Activated naive CD8-positive, alpha-beta T cell treated with anti-CD3 and anti-CD28 coated beads, Interleukin-2, amount 10 ng/mL, durations not matched to agents 7 days and 5 days (primary cell): ENCODE data around the gene THY1. TPM values are rescaled to one million over a fixed set of nuclear protein-coding genes. Genes with fewer than 3 reads are reported as not detected.
"Not testable (repeated sequence)": the region's sequence is repeated elsewhere in the genome, so short reads cannot be mapped to it uniquely, and the experiment has no call there.

Experiments
- ATAC-seq: fragments of 150-1000 bp; cut with Tn5 transposase; one replicate; pipeline ENCODE4 v1.10.0; 2021; ENCODE audit warnings: low read depth, moderate library complexity
- POLR2A ChIA-PET: fragments of 350-600 bp; sonication (Branson Sonifier 250); formaldehyde crosslinking; loops from one replicate; lab custom pipeline; 2021; ENCODE audit warnings: antibody characterized with exemption; lab: Charles Lee
- DNase-seq: peaks from one replicate; pipeline ENCODE4 v3.0.0; 2021
- H3K27ac Mint-ChIP-seq: one replicate; pipeline ENCODE4 v1.8.0; 2022; ENCODE audit warnings: mild to moderate bottlenecking, mixed read lengths
- H3K27me3 Mint-ChIP-seq: one replicate; pipeline ENCODE4 v1.8.0; 2022; ENCODE audit warnings: mild to moderate bottlenecking, moderate library complexity, mixed read lengths
- H3K36me3 Mint-ChIP-seq: one replicate; pipeline ENCODE4 v1.8.0; 2021; ENCODE audit warnings: mild to moderate bottlenecking, mixed read lengths
- H3K4me1 Mint-ChIP-seq: one replicate; pipeline ENCODE4 v1.8.0; 2021; ENCODE audit warnings: mixed read lengths
- H3K4me3 Mint-ChIP-seq: one replicate; pipeline ENCODE4 v1.8.0; 2022; ENCODE audit warnings: mild to moderate bottlenecking, moderate library complexity, mixed read lengths
- H3K9me3 Mint-ChIP-seq: one replicate; pipeline ENCODE4 v1.8.0; 2021; ENCODE audit warnings: mixed read lengths
- total RNA-seq, 2 experiments: library from RNA; stranded (reverse); gene quantifications; one replicate each; pipeline ENCODE4 v1.2.3, GENCODE V29; 2021

Gene THY1
- total RNA-seq, 2 experiments from 2014 or later: not detected

DNA sequence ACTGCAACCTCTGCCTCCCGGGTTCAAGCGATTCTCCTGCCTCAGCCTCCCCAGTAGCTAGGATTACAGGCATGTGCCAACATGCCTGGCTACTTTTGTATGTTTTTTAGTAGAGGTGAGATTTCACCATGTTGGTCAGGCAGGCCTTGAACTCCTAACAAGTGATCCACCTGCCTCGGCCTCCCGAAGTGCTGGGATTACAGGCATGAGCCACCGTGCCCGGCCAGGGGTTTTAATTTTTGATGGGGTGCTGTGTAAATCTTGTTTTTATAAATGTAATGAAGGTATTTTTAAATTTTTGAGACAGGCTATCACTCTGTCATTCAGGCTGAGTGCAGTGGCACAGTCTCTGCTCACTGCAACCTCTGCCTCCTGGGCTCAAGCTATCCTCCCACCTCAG, 17.5 kb downstream of the THY1 start:
- H3K9me3 Mint-ChIP-seq, ATAC-seq, H3K27ac Mint-ChIP-seq, DNase-seq, H3K36me3 Mint-ChIP-seq, POLR2A ChIA-PET, H3K4me1 Mint-ChIP-seq, H3K4me3 Mint-ChIP-seq, H3K27me3 Mint-ChIP-seq: not testable (repeated sequence)

DNA sequence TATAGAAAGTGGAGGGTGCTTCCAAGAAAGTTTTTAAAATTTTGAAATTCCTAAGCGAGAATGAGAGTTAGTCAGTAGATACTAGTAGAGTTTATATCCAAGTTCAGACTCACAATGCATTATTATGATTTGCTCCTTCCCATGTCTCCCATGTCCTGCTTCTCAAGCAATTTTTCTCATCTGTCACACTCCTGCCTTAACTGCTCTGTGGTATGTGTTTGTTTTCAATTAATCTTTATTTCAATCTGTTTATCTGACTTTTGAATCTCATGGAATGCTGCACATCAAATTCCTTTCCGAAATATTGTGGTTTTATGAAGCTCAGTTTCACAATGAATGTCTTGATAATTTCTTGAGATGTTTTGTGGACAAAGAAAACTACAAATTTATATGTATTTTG, 18.1 kb downstream of the THY1 start:
- Mint-ChIP-seq H3K27ac (no peak overlapping the region), H3K27me3 (peaks cover 11% of the 10 kb centered on the region), H3K4me3 (no peak overlapping the region), H3K36me3 (no peaks in the 10 kb centered on the region), H3K4me1 (no peaks in the 10 kb centered on the region), H3K9me3 (peaks cover 8% of the 10 kb centered on the region)
- DNase-seq: no peak
- ATAC-seq: no peak
- POLR2A ChIA-PET: no interaction called here

DNA sequence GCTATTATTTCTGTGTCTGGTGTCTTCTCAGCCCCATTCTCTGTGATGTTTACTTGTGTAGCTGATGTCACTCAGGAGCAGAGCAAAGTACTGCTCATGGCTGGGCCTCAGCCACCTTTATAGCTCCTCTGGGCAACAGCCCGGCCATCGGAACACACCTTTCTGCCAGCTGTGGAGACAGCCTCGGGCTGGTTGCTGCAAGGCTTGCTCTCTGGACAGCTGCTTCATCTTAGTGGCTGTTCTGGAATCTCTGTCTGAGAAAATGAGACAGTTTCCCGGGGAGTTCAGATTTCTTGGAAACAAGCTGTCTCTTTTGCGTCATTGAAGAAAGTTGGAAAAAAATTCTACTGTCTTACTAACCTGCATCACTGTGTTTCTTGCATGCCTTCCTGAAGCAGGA, 20.0 kb downstream of the THY1 start:
- no peak overlapping the region for H3K4me3 Mint-ChIP-seq
- POLR2A ChIA-PET: no interaction called here
- H3K36me3 Mint-ChIP-seq: no peaks in the 10 kb centered on the region
- H3K27ac Mint-ChIP-seq: no peak overlapping the region
- peaks cover 9% of the 10 kb centered on the region for H3K27me3 Mint-ChIP-seq
- no peaks in the 10 kb centered on the region for H3K4me1 Mint-ChIP-seq
- ATAC-seq (no peak), DNase-seq (no peak)
- peaks cover 14% of the 10 kb centered on the region for H3K9me3 Mint-ChIP-seq

DNA sequence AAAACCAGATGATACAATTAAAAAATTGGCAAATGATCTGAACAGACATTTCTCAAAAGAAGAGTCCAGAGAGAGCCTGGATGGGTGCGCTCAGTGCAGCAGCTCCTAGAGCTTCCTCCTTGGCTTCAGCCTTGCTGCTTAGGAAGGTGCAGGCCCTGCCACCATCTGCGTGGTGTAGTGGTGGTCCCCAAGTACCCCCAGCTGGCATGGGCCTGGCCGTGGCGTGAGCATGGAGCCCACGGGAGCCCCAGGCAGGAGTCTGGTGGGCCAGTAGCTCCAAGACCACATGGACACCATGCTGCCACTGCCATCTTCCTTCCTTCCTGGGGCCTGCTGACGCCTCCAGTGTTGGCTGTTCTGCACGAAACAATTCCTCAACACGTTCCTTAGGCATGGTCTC, 20.5 kb downstream of the THY1 start:
- POLR2A ChIA-PET: no interaction called here
- ATAC-seq: no peak
- Mint-ChIP-seq H3K4me1 (no peaks in the 10 kb centered on the region), H3K27me3 (peaks cover 12% of the 10 kb centered on the region), H3K36me3 (no peaks in the 10 kb centered on the region), H3K4me3 (no peak overlapping the region), H3K27ac (no peak overlapping the region), H3K9me3 (peaks cover 19% of the 10 kb centered on the region)
- no peak for DNase-seq

DNA sequence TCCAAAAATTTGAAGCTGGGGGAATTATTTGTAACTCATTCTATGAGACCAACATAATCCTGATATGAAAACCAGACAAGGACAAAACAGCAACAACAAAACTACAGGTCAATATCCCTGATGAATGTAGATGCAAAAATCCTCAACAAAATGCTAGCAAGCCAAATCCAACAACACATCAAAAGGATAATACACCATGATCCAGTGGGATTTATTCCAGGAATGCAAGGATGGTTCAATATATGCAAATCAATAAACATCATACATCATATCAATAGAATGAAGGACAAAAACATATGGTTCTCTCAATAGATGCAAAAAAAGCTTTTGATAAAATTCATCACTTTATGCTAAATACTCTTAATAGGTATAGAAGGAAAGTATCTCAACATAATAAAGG, 22.1 kb downstream of the THY1 start:
- POLR2A ChIA-PET: no interaction called here
- Mint-ChIP-seq H3K4me3 (no peak overlapping the region), H3K36me3 (no peaks in the 10 kb centered on the region), H3K4me1 (no peaks in the 10 kb centered on the region), H3K9me3 (peaks cover 21% of the 10 kb centered on the region), H3K27ac (no peak overlapping the region), H3K27me3 (peaks cover 12% of the 10 kb centered on the region)
- DNase-seq (no peak), ATAC-seq (no peak)

DNA sequence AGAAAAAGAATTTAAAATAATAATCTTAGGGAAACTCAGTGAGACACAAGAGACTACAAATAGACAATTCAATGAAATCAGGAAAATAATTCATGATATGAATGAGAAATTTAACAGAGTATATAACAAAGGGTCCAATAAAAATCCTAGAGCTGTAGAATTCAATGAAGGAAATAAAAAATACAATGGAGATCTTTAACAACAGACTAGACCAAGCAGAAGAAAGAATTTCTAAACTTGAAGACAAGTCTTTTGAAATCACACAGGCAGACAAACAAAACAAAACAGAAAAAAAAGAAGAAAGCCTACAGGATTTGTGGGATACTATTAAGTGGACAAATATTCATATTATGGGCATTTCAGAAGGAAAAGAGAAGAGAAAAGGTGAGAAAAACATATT, 25.2 kb downstream of the THY1 start:
- no peak overlapping the region for H3K27ac Mint-ChIP-seq
- ATAC-seq: no peak
- no peak for DNase-seq
- H3K27me3 Mint-ChIP-seq: peaks cover 10% of the 10 kb centered on the region
- POLR2A ChIA-PET: no interaction called here
- no peak overlapping the region for H3K4me3 Mint-ChIP-seq
- no peaks in the 10 kb centered on the region for H3K4me1 Mint-ChIP-seq
- no peaks in the 10 kb centered on the region for H3K36me3 Mint-ChIP-seq
- H3K9me3 Mint-ChIP-seq: peaks cover 21% of the 10 kb centered on the region

DNA sequence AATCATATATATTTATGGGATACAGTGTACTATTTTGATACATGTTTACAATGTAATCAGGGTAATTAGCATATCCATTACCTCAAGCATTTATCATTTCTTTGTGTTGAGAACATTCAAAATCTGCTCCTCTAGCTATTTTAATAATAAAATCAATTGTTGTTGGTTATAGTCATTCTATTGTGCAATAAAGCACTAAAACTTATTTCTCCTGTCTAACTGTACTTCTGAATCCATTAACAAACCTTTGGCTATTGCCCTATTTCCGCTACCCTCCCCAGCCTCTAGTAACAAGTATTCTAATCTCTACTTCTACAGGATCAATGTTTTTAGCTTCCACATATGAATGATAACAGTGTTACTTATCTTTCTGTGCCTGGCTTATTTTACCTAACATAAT, 26.1 kb downstream of the THY1 start:
- H3K27ac Mint-ChIP-seq: no peak overlapping the region
- ATAC-seq (no peak), DNase-seq (no peak)
- POLR2A ChIA-PET: no interaction called here
- peaks cover 18% of the 10 kb centered on the region for H3K9me3 Mint-ChIP-seq
- H3K27me3 Mint-ChIP-seq: peaks cover 10% of the 10 kb centered on the region
- no peak overlapping the region for H3K4me3 Mint-ChIP-seq
- H3K36me3 Mint-ChIP-seq: no peaks in the 10 kb centered on the region
- H3K4me1 Mint-ChIP-seq: no peaks in the 10 kb centered on the region

DNA sequence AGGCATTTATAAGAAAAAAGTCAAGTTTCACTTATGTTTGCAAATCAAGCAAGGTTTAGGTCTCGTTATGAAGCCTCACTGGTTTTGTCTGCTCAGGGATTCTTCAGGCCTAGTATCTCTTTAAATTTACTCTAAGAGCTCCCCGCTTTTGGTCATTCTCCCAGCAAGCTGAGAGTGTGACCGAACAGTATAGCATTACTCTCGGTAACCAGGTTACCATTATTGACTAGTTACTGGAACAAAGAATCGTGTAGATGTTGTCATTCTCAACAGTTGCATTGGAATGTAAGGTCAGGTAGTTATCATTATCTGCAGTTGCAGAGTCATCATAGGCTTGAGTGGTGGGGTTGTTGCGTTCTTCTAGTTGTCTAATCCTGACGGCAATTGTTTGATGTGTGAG, 31.7 kb downstream of the THY1 start:
- no peak for ATAC-seq

DNA sequence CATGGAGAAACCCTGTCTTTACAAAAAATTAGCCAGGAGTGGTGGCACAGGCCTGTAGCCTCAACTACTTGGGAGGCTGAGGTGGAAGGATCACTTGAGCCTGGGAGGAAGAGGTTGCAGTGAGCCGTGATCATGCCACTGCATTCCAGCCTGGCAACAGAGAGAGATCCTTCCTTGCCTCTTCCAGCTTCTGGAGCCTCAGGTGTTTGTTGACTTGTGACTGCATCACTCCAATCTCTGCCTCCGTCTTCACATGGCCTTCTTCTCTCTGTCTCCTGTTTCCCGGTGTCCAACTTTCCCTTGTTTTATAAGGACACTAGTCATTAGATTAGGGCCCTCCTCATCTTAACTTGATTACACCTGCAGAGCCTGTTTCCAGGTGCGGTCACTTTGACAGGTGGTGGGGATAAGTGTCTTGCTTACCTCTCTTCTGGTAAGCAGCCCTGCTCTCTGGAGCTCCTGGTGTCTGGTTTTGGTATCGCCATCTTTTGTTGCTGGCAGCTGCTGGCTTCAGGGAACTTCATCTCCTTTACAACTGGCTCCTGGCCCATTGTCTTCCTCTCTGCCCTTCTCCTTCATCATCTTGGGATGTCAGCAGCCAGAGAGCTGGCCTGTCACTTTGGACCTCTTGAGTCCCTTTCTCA, 33.2 kb downstream of the THY1 start:
- Mint-ChIP-seq H3K27ac (no peak overlapping the region), H3K36me3 (no peaks in the 10 kb centered on the region), H3K27me3 (peaks cover 7% of the 10 kb centered on the region), H3K4me1 (no peaks in the 10 kb centered on the region), H3K4me3 (no peak overlapping the region), H3K9me3 (no peaks in the 10 kb centered on the region)
- no peak for ATAC-seq
- no peak for DNase-seq
- POLR2A ChIA-PET: no interaction called here

More for the DNA sequence above, 31.7 kb downstream of the THY1 start:
- Mint-ChIP-seq H3K27ac (no peak overlapping the region), H3K4me3 (no peak overlapping the region), H3K27me3 (peaks cover 9% of the 10 kb centered on the region), H3K36me3 (no peaks in the 10 kb centered on the region), H3K9me3 (no peaks in the 10 kb centered on the region), H3K4me1 (no peaks in the 10 kb centered on the region)
- POLR2A ChIA-PET: no interaction called here
- no peak for DNase-seq

DNA sequence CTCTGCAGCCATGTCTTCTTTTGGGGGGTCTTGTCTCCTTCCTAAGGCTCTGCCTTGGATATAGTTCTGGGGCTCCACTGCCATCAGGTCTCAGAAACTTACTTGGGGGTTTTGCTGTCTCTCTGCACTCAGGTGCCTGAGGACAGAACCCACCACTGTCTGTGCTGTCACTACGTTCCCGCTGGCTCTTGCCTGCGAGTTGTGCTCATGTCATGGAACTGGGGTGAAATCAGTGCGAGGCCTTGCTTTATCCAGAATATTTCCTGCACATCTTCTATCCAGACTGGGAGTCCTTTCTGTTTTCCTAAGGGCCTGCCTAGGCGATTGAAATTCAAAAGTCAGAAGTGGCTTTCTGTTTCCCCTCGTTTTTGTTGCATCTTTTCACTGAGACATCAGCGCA, 34.9 kb downstream of the THY1 start:
- Mint-ChIP-seq H3K9me3 (no peaks in the 10 kb centered on the region), H3K4me3 (no peak overlapping the region), H3K36me3 (no peaks in the 10 kb centered on the region), H3K4me1 (no peaks in the 10 kb centered on the region), H3K27ac (no peak overlapping the region), H3K27me3 (peaks cover 7% of the 10 kb centered on the region)
- ATAC-seq (no peak), DNase-seq (no peak)
- POLR2A ChIA-PET: no interaction called here

DNA sequence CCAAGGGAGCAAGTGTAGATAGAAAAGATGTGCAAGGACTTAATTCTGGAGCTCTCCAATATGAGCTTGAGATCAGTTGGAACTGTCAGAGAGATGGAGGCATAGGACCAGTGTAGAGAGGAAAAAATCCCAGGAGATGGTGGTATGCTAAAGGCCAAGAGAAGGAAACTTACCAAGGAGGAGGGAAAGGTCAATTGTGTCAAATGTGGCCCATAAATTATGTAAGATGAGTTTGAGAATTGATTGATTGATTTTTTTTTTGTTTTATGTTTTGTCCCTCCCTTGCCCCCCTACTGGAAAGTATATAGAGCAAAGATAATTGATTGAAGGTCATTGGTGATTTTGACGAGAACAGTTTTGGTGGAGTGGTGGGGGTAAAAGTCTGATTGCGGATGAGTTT, 38.6 kb downstream of the THY1 start:
- DNase-seq (no peak), ATAC-seq (no peak)
- POLR2A ChIA-PET: no interaction called here
- Mint-ChIP-seq H3K27ac (no peak overlapping the region), H3K9me3 (no peaks in the 10 kb centered on the region), H3K4me1 (peaks cover 12% of the 10 kb centered on the region), H3K36me3 (no peaks in the 10 kb centered on the region), H3K4me3 (no peak overlapping the region), H3K27me3 (peaks cover 9% of the 10 kb centered on the region)

DNA sequence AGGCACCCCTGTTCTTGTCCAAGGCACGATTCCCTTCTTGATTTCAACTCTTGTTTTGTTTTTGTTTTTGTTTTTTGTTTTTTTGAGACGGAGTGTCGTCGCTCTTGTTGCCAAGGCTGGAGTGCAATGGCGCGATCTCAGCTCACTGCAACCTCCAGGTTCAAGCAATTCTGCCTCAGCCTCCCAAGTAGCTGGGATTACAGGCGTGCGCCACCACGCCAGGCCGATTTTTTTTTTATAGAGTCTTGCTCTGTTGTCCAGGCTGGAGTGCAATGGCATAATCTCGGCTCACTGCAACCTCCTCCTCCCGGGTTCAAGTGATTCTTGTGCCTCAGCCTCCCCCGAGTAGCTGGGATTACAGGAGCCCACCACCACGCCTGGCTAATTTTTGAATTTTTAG, 40.5 kb downstream of the THY1 start:
- POLR2A ChIA-PET, DNase-seq, H3K36me3 Mint-ChIP-seq, H3K27ac Mint-ChIP-seq, ATAC-seq, H3K27me3 Mint-ChIP-seq, H3K4me3 Mint-ChIP-seq, H3K9me3 Mint-ChIP-seq: not testable (repeated sequence)
- H3K4me1 Mint-ChIP-seq: peaks cover 15% of the 10 kb centered on the region

DNA sequence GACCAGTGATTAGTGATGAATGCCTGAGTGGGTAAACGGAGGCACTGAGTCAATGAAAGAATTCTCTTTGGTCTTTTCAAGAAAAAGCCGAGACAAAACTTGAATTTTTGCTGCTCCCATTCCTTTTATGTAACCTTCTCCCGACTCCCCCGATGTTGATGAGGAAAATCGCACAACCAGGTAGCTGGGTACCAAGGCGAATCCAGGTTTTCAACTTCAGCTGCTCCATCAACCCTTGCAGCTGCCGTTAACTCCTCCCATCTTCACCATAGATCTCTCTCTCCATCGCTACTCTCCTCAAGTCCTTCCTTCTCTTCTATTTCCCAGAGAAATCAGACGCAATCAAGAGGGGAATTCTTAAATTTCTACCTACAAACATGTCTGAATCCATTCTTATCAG, 40.9 kb downstream of the THY1 start:
- no peaks in the 10 kb centered on the region for H3K36me3 Mint-ChIP-seq
- no peaks in the 10 kb centered on the region for H3K9me3 Mint-ChIP-seq
- peaks cover 16% of the 10 kb centered on the region for H3K4me1 Mint-ChIP-seq
- POLR2A ChIA-PET: no interaction called here
- no peak overlapping the region for H3K4me3 Mint-ChIP-seq
- ATAC-seq (no peak), DNase-seq (no peak)
- H3K27me3 Mint-ChIP-seq: peaks cover 9% of the 10 kb centered on the region
- no peak overlapping the region for H3K27ac Mint-ChIP-seq

DNA sequence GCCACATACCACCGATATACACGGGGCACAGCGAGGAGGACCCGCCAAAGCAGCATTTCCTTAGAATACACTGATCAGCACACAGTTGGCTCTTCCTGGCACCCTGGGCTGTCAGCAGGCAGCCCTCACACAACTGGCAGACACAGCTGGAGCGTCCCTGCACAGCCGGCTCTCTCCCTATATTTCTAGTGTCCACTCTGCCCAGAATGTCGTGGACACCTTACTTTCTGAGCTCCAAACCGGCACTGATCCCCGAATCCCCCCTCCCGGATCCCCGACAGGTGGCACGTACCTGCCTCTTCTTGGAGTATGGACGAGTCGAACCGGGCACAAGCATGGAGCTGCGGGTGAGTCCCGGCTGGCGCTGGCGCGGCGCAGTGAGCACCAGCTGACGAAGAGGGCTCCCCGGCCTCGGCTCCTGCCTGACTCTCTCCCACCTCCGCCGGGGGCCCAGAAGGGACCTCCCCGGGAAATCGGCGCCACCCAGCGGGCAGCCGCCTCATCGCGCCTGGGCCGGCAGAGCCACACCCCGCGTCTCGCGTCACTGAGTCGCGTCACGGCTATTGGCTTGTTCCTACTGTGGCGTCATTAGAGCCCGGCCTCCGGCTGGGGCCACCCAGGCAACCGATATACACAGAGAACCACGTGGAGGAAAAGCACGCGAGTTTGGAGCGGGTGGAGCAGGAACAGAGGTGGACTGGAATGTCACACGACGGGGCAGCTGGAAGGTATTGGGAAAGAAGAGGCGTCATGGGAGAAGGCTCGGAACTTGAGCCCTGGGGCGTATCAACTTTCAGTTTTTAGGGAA, 41.6 kb downstream of the THY1 start, which contains the start of gene USP2:
USP2 (minus strand) TSS at position 510 of the 808 bp plus-strand sequence. CDS start 8,210 bp downstream, outside the sequence.
- Mint-ChIP-seq H3K4me1 (peaks cover 19% of the 10 kb centered on the region), H3K27me3 (peaks cover 11% of the 10 kb centered on the region), H3K4me3 (no peak within 1 kb of the TSS), H3K36me3 (no peaks in the 10 kb centered on the region), H3K9me3 (no peaks in the 10 kb centered on the region), H3K27ac (peak within 1 kb of the TSS; percentile 37)
- POLR2A ChIA-PET: interaction anchor here (1.2 kb wide), 1 partner anchor 17 kb away, joined by 4 read pairs; no protein-coding TSS in a partner anchor
- DNase-seq (peak; percentile 99), ATAC-seq (peak; percentile 96)
